Measurements from ENCODE around the gene GRIN3A.
"Not testable (repeated sequence)": the region's sequence is repeated elsewhere in the genome, so short reads cannot be mapped to it uniquely, and the experiment has no call there.

The GRIN3A gene

DNA sequence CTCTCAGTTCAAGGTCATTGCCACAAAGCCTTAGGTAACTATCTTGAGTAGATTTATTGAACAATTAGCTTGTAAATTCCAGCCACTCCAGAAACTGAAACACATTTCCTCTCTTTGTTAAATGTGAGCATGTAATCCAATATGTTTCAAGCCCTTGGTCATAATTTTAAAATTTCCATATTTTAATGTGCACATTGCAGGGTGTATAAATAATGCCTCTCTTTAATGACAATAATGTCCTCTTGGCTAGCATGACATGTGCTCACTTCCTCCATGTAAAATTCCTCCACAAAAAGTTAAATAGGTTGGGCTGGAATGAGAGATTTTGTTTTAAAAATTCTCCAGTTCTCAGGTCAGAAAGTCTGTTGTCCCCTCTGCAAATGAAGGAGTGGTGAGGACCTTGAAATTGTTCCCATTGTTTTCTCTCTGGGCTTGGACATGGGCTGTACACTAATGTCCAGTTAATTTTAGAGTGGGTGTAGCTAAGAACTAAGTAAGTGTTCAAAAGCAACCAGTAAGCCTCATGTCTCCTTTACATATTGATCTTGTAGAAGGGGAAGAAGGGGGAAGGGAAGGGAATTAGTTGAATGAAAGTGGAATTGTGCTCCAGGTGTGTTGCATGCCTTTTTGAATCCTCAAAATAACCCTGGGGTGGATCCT, 146.5 kb downstream of the GRIN3A start:
- Histone ChIP-seq H3F3A (ENCODE audit: control insufficient read depth, insufficient read depth) (no peaks in the 10 kb centered on the region), H3K27ac (ENCODE audit: low read depth, low read length) (no peak overlapping the region), H4K20me1 (ENCODE audit: control insufficient read depth, insufficient read depth, low read depth, low read length) (no peaks in the 10 kb centered on the region), H3K9me2 (replicated peaks; ENCODE audit: control insufficient read depth, low read length) (no peaks in the 10 kb centered on the region), H3K4me1 (ENCODE audit: control insufficient read depth, low read length) (no peaks in the 10 kb centered on the region), H3K79me2 (ENCODE audit: control insufficient read depth, low read length) (no peaks in the 10 kb centered on the region), H3K27me3 (ENCODE audit: control insufficient read depth, low read length) (no peaks in the 10 kb centered on the region), H3K4me3 (ENCODE audit: low read length) (no peak overlapping the region), H3K36me3 (ENCODE audit: control insufficient read depth, low read length) (no peaks in the 10 kb centered on the region), H3K4me2 (ENCODE audit: low read length) (no peak overlapping the region), H3K9me3 (ENCODE audit: control insufficient read depth, insufficient read depth, low read length) (no peaks in the 10 kb centered on the region)
- no peak for TF ChIP-seq EZH2phosphoT487 (IDR thresholded peaks at IDR 0.05; ENCODE audit: borderline replicate concordance, low read length)
- TF ChIP-seq, protein P1, sequence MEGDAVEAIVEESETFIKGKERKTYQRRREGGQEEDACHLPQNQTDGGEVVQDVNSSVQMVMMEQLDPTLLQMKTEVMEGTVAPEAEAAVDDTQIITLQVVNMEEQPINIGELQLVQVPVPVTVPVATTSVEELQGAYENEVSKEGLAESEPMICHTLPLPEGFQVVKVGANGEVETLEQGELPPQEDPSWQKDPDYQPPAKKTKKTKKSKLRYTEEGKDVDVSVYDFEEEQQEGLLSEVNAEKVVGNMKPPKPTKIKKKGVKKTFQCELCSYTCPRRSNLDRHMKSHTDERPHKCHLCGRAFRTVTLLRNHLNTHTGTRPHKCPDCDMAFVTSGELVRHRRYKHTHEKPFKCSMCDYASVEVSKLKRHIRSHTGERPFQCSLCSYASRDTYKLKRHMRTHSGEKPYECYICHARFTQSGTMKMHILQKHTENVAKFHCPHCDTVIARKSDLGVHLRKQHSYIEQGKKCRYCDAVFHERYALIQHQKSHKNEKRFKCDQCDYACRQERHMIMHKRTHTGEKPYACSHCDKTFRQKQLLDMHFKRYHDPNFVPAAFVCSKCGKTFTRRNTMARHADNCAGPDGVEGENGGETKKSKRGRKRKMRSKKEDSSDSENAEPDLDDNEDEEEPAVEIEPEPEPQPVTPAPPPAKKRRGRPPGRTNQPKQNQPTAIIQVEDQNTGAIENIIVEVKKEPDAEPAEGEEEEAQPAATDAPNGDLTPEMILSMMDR (IDR thresholded peaks at IDR 0.05; ENCODE audit: low read depth, low read length, poor library complexity, severe bottlenecking) = no peak

DNA sequence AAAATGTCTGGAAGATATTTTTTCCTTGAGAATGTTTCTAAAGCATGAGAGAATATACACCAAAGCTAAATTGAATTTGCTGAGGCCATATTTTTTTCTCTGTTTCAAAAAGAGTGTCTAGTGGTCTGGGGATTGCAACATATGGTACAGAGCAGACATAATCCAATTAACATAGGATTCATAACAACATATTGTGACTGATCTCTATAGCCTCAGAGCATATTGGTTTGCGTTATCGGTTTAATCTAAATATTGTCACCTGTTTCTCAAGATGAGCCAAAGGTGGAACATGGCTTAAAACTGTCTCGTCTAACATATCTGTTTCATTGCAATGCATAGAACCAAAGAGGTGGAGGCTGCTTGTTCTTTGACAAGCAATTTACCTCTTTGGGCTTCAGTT, 147.5 kb downstream of the GRIN3A start:
- Histone ChIP-seq H3K9me2 (replicated peaks; ENCODE audit: control insufficient read depth, low read length) (no peaks in the 10 kb centered on the region), H3K9me3 (ENCODE audit: control insufficient read depth, insufficient read depth, low read length) (no peaks in the 10 kb centered on the region), H3K4me1 (ENCODE audit: control insufficient read depth, low read length) (no peaks in the 10 kb centered on the region), H3K36me3 (ENCODE audit: control insufficient read depth, low read length) (no peaks in the 10 kb centered on the region), H3K79me2 (ENCODE audit: control insufficient read depth, low read length) (no peaks in the 10 kb centered on the region), H3K27ac (ENCODE audit: low read depth, low read length) (no peak overlapping the region), H3K4me2 (ENCODE audit: low read length) (no peak overlapping the region), H3K27me3 (ENCODE audit: control insufficient read depth, low read length) (no peaks in the 10 kb centered on the region), H4K20me1 (ENCODE audit: control insufficient read depth, insufficient read depth, low read depth, low read length) (no peaks in the 10 kb centered on the region), H3K4me3 (ENCODE audit: low read length) (no peak overlapping the region), H3F3A (ENCODE audit: control insufficient read depth, insufficient read depth) (no peaks in the 10 kb centered on the region)
- TF ChIP-seq, protein P1 (IDR thresholded peaks at IDR 0.05; ENCODE audit: low read depth, low read length, poor library complexity, severe bottlenecking) = no peak
- TF ChIP-seq EZH2phosphoT487 (IDR thresholded peaks at IDR 0.05; ENCODE audit: borderline replicate concordance, low read length) = no peak

DNA sequence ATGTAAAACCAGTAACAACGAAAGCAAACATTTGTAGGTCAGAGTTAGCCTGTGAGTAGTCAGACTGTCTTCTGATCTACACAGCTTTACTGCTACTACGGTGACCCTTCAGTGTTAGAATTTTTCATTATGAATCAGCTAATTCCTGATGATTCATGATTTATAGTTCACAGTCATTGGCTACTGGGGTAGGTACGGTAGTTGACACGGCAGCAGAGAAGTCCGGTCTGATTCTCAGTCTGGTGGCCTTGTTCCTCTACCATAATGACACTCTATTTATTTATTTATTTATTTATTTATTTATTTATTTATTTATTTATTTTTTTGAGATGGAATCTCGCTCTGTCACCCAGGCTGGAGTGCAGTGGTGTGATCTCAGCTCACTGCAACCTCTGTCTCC, 148.4 kb downstream of the GRIN3A start:
- not testable (repeated sequence) for H3K4me2 ChIP-seq (ENCODE audit: low read length); H4K20me1 ChIP-seq (ENCODE audit: control insufficient read depth, insufficient read depth, low read depth, low read length); H3K9me2 ChIP-seq (replicated peaks; ENCODE audit: control insufficient read depth, low read length); H3F3A ChIP-seq (ENCODE audit: control insufficient read depth, insufficient read depth); H3K79me2 ChIP-seq (ENCODE audit: control insufficient read depth, low read length); H3K27ac ChIP-seq (ENCODE audit: low read depth, low read length); H3K36me3 ChIP-seq (ENCODE audit: control insufficient read depth, low read length); H3K9me3 ChIP-seq (ENCODE audit: control insufficient read depth, insufficient read depth, low read length); H3K27me3 ChIP-seq (ENCODE audit: control insufficient read depth, low read length); H3K4me3 ChIP-seq (ENCODE audit: low read length); H3K4me1 ChIP-seq (ENCODE audit: control insufficient read depth, low read length)

DNA sequence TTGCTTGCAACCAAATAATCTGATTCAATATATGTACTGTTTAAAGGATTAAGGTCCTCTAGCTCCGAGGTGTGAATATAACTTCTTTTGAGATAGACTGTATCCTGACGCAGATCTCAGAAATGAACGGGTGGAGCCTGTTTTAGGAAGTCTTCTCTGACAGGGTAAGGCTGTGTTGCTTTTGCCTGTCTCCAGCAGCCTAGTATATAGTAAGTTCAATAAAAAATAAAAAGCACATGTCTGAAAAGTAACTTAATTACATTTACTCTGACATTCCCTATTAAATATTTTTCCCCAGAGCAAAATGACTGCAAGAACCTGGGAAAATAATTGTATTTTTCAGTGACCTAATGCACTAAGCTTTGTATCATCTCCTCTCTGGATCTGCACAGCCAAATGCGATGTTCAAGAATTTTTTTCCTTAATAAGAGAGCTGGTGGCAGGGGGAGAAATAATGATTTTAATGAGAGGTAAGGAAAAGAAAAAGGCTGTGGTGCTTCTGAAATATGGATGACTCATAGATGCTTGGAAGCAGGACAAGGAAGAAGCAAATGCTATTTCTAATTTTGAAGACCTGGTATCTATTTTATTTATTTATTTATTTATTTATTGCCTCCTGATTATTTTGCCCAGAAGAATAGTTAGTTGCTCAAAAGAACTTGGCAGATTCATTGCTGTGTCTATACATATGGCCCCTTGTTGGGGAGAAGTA, 151.0 kb downstream of the GRIN3A start:
- Histone ChIP-seq H3K9me2 (replicated peaks; ENCODE audit: control insufficient read depth, low read length) (no peaks in the 10 kb centered on the region), H3K4me1 (ENCODE audit: control insufficient read depth, low read length) (no peaks in the 10 kb centered on the region), H3K36me3 (ENCODE audit: control insufficient read depth, low read length) (no peaks in the 10 kb centered on the region), H3K27ac (ENCODE audit: low read depth, low read length) (no peak overlapping the region), H3K4me2 (ENCODE audit: low read length) (no peak overlapping the region), H3K27me3 (ENCODE audit: control insufficient read depth, low read length) (no peaks in the 10 kb centered on the region), H3K9me3 (ENCODE audit: control insufficient read depth, insufficient read depth, low read length) (no peaks in the 10 kb centered on the region), H4K20me1 (ENCODE audit: control insufficient read depth, insufficient read depth, low read depth, low read length) (no peaks in the 10 kb centered on the region), H3K79me2 (ENCODE audit: control insufficient read depth, low read length) (no peaks in the 10 kb centered on the region), H3F3A (ENCODE audit: control insufficient read depth, insufficient read depth) (no peaks in the 10 kb centered on the region), H3K4me3 (ENCODE audit: low read length) (no peak overlapping the region)
- TF ChIP-seq, protein P1 (IDR thresholded peaks at IDR 0.05; ENCODE audit: low read depth, low read length, poor library complexity, severe bottlenecking) = no peak
- TF ChIP-seq EZH2phosphoT487 (IDR thresholded peaks at IDR 0.05; ENCODE audit: borderline replicate concordance, low read length) = no peak
